GM19468 (cell line): Measurements from ENCODE around the gene DENND4A.

Experiments
- ATAC-seq: cut with Tn5 transposase; IDR thresholded peaks from one replicate; pipeline ENCODE4 v1.9.1; 2021; ENCODE audit warnings: mild to moderate bottlenecking, moderate library complexity, moderate number of reproducible peaks; ENCODE audit not compliant: unreplicated experiment; ENCODE audit errors: extremely low read depth

Gene DENND4A

GRCh38 chr15:65695081-65695480 is 97.0 kb downstream of the DENND4A start:
- no peak for ATAC-seq

DNA sequence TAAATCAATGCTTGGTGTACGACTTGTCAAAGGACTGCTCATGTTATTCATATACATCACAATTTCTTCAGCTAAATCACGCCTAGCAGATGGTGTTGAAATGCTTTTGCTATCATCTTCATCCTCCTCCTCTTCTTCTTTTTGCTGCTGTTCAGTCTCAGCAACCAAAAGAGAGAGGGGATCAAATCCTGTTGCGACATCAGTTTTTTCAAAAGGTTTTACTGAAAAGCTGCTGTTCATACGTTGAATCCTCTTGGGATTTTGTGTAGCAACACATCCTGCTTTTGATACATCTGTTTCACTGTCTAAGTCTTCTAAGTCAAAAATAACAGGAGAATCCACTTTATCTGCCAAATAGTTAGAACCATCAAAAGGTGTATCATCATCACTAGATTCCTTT is 101.3 kb downstream of the DENND4A start:
- no peak for ATAC-seq

GRCh38 chr15:65690173-65690572 is 101.9 kb downstream of the DENND4A start:
- ATAC-seq = no peak

DNA sequence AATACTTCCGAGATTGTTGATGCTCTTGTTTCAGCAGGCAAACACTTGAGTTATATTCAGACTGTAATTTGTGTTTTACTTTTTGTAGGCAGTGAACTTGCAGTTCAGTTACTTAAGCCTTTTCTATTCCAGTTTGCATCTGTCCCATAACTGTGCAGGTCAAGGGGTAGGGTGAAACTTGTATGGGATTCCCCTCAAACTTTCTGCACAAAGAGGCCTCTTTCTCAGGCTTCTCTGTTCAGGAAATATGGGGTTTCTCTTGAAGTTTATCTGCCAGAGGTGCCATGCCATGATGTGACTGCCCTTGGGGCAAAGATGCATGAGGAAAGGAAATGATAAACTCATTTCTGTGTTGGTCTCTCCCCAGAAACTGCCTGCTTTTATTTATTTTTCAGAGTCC is 103.6 kb downstream of the DENND4A start:
- ATAC-seq = no peak

- no peak for ATAC-seq
Measured at GRCh38 chr15:65682404-65682911, 109.6 kb downstream of the DENND4A start.

DNA sequence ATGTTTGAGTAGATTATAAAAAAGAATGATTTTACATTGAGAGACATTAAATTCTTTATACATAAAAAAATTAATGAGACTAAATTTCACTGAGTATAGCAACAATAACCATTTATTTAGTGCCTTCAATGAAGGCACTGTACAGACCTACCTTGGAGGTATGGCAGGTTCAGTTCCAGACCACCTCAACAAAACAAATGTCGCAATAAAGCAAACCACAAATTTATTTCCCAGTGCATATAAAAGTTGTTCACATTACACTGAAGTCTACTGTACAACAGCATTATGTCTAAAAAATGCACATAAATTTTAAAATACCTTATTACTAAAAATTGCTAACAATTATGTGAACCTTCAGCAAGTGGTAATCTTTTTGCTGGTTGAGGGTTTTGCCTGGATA is 111.5 kb downstream of the DENND4A start:
- ATAC-seq = no peak

DNA sequence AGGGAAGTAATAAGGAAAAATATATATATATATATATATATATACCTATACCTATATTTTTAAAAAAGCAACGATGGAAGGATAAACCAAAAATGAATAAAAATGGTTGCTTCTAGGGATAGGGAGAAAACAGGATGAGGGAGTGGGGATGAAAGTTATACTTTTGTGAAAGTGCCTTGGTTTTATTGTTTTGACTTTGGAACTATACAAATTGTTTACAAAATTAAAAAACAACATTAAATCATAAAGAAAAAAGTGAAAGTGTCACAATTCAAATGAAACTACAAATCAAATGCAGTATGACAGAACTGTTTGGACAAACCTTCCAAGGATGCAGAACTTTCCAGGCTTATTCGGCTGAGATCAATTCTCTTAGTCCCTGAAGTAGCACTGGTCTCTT is 116.0 kb downstream of the DENND4A start:
- no peak for ATAC-seq

- ATAC-seq = no peak
Measured at GRCh38 chr15:65675551-65675950, 116.5 kb downstream of the DENND4A start.

- no peak for ATAC-seq
Measured at GRCh38 chr15:65666257-65666656, 125.8 kb downstream of the DENND4A start.

DNA sequence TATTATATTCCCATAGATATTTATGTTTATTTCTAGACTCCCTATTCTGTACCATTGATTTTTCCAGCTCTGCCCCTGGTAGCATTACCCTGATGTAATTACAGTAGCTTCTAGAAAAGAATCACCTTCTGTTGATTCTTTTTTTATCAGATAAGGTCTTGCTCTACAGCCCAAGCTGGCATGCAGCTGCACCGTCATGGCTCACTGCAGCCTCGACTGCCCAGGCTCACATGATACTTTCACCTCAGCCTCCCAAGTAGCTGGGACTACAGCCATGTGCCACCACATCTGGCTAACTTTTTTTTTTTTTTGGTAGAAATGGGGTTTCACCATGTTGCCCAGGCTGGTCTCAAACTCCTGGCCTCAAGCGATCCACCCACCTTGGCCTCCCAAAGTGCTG is 128.6 kb downstream of the DENND4A start:
- no peak for ATAC-seq

DNA sequence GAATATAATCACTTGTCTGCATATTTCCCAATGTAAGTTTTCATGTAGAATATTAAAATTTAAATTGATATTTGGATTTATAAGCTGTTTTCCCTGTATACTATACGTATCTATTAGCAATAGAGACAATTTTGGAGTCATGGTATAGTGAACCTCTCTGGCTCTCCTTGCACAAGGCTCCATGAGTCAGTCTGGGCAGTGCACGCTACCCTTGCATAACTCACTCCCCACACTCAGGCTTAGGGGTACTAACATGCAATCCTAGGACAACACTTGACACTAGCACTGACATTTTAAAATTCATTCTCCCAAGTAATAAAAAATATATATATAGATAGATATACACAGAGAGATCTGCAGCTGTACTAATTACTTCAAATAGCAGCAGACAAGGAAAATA is 131.2 kb downstream of the DENND4A start:
- ATAC-seq = no peak

- no peak for ATAC-seq
Measured at GRCh38 chr15:65659502-65660052, 132.5 kb downstream of the DENND4A start.

DNA sequence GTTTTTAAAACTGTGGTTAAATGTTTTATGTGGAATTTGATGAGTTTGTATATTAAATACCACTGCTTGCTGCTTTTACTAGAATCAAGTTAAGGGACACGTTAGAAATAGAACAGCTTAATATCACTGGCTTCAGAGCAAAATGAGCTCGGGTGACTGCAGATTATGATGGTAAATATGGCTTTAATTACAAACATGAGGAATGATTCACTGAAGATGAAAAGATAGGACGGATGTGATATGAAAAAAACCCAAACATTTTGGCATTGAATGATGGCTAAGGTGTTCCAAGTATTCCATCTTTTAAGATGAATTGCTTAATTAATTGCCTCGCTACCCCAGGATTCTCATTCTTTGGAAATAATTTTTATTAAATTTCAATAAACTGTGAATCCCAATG is 136.6 kb downstream of the DENND4A start:
- ATAC-seq = no peak

GRCh38 chr15:65655026-65655425 is 137.1 kb downstream of the DENND4A start:
- ATAC-seq = no peak

DNA sequence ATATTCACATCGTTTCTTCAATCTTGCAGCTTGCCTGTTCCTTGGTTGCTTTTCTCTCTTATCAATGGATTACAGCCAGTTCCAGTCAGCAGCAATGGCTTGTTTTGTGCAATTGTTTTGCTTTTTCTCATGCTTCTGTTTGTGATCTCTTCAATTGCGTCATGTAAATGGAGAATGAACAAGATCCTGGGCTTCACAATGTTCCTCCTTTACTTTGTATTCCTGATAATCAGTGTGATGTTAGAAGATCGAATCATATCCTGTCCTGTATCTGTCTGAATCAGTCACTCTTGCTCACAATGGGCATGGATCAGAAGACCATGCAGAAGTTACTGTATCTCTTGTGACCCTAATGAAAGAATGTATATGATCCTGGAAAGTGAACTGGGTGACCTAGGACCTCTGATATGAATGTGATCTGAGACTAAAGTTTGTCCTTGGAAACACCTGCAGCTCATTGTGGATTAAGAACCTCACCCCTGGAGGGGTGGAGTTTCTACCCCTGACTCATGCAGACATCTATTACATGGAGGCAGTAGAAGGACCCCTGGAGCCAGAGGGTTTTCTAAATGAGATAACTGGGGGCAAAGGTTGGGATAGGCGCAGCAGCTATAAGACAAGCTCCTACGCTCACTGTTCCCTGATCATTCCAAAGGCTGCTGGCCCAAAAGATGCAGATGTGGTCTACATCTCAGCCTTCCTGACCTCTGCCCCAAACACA is 138.1 kb downstream of the DENND4A start:
- no peak for ATAC-seq

GRCh38 chr15:65653341-65653740 is 138.8 kb downstream of the DENND4A start:
- no peak for ATAC-seq

GRCh38 chr15:65651831-65652749 is 140.0 kb downstream of the DENND4A start:
- no peak for ATAC-seq

DNA sequence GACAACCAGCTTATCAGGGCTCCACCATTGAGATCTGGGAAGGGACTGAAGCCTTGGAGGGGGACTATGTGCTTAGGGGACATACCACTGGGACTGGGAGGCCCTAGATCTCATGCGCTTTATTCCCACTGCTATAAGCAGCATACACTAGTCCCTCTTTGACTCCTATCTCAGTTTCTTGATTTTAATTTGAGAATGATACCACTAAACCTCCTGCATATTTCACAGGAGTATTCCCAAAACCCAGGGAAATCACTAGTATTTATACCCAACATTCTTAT is 141.1 kb downstream of the DENND4A start:
- ATAC-seq = no peak

- ATAC-seq = no peak
Measured at GRCh38 chr15:65650312-65651041, 141.6 kb downstream of the DENND4A start.

- ATAC-seq = no peak
Measured at GRCh38 chr15:65646486-65646885, 145.6 kb downstream of the DENND4A start.

GRCh38 chr15:65645392-65645791 is 146.7 kb downstream of the DENND4A start:
- ATAC-seq = no peak
